HG03066 (cell line): ENCODE results near the gene RPS27L.
"Not testable (repeated sequence)": the region's sequence is repeated elsewhere in the genome, so short reads cannot be mapped to it uniquely, and the experiment has no call there.

ENCODE experiments used
- ATAC-seq: cut with Tn5 transposase; IDR thresholded peaks from one replicate; pipeline ENCODE4 v1.9.1; 2021; ENCODE audit warnings: low read depth; ENCODE audit not compliant: unreplicated experiment

Gene RPS27L

DNA sequence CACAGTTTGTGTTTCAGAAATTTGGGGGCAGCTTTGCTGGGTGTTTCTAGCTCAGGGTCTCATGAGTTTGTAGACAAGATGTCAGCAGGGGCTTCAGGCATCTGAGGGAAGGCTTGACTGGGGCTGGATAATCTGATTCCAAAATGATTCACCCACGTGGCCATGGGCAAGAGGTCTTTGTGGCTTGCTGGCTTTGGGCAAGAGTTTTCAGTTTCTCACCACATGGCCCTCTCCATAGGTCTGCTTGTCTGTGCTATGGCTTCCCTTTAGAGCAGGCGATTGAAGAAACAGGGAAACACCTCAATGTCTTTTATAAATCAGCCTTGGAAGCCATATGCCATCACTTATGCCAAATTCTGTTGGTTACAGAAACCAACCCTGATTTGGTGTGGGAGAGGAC, 11.9 kb downstream of the RPS27L start:
- ATAC-seq: no peak

- no peak for ATAC-seq
These were observed 16.3 kb downstream of the RPS27L start for GRCh38 chr15:63140936-63141335.

- no peak for ATAC-seq
These were observed 20.5 kb downstream of the RPS27L start for GRCh38 chr15:63136742-63137141.

DNA sequence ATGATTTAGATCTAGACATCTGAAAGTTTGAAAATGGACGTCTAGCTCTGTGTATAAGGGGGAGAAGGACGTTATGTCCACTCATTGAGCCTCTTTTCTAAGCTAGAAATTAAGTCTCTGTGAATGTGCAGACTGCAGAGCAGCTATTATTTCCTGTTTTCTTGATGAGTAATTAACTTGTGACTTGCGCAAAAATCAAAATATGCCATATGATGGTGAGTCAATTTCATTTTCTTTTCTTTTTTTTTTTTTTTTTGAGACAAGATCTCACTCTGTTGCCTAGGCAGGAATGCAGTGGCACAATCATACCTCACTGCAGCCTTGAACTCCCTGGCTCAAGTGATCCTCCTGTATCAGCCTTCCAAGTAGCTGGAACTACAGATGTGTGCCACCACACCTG, 21.5 kb downstream of the RPS27L start:
- no peak for ATAC-seq

DNA sequence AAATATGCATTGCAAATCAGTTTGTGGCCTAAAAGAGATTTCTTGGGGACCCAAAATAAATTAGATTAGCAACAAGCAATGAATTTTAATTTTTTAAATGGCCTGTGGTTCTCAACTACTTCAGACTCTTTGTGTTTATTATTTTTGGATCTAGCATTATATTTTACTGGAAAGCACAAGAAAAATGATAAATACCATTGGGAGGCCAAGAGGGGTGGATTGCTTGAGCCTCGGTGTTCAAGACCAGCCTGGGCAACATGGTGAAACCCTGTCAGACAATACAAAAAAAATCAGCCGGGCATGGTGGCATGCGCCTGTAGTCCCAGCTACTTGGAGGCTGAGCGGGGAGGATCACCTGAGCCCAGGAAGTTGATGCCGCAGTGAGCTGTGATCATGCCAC, 22.0 kb downstream of the RPS27L start:
- no peak for ATAC-seq

DNA sequence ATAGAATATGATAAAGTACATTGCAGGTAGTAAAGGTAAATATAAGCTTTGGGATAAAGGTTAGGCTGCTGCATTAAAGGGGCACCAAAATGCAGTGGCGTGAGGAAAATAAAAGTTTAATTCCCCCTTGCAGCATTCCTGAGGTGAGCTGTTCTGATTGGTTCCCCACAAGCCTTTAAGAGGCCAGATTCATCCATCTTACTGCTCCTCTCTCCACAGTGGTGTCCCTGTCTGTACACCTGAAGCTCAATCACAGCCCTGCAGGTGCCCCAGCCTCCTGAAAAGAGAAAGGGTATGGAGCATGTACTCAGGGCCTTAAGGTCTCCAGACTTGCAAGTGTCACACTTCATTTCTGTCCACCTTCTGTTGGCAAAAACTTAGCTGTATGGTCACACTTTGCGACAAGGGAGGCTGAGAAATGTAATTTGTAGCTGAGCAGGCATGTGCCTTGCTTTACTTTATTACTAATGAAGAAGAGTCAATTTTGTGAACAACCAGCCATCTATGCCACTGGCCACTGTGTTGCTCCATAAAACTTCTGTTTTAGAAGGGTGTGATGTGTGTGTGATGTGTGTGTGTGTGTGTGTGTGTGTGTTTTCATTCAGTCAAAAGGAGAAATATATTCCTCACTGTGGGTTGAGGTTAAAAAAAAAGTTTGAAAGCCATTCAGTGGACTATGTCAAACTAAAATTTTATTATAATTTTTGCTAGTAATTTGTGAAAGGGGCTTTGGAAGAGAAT, 22.9 kb downstream of the RPS27L start:
- no peak for ATAC-seq

DNA sequence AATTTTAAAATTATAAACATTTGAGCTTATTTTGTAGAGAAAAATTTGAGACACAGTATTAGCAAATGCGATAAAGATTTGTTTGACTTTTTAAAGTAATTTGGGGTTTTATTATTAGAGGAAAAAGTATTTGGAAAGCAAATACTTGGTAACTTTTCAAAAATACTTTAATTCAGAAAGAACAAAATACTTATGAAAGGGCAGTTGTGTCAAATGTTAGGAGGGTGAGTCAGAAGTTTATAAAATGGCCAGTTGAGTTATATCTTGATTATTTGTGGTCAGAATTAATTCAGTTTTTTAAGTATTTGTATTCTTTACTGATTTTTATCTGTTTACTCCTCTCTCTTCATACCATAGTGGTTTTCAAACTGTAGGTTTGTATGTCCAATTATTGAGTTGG, 23.5 kb downstream of the RPS27L start:
- ATAC-seq: no peak

GRCh38 chr15:63126726-63127125, 30.6 kb downstream of the RPS27L start:
- ATAC-seq: no peak

DNA sequence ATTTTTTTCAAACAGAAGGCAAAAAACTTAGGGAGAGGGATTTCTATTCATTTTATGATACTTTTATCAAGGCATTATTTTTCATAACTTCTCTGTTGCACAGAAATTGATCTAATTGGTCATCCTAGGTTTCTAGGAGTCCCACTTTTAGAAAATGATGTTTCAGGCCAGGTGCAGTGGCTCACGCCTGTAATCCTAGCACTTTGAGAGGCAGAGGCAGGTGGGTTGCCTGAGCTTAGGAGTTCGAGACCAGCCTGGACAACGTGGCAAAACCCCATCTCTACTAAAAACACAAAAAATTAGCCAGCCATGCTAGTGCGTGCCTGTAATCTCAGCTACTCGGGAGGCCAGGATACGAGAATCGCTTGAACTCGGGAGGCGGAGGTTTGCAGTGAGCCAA, 32.8 kb downstream of the RPS27L start:
- ATAC-seq: no peak

DNA sequence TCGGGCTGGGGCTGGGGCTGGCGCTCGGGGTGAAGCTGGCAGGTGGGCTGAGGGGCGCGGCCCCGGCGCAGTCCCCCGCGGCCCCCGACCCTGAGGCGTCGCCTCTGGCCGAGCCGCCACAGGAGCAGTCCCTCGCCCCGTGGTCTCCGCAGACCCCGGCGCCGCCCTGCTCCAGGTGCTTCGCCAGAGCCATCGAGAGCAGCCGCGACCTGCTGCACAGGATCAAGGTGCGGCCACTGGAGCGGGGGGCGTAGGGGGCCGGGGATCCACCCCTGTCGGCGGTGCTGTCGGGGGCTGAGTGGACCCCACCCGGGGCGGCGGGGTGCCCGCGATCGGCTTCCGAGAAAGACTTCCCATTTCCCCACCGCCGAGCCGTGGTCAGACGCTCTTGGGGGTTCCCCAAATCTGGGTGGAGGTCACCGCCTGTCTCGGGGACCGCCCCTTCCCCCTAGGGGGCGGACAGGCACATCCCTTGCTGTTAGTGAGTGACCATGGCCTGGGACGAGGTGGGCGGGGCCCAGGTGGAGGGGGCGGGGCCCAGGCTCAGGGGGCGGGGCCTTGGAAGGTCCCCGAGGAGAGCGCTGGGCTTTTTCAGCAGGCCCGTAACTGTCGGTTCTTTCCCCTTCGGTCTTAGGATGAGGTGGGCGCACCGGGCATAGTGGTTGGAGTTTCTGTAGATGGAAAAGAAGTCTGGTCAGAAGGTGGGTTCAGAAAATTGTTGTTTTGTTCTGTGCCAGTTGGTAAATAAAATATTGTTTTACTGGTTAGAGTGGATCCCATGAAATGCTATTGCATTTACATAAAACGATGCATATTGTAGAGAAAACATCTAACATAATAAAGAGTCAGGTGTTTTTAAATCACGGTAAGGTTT, 35.0 kb downstream of the RPS27L start:
- peak; percentile 82 for ATAC-seq

GRCh38 chr15:63121382-63122001, 35.8 kb downstream of the RPS27L start, which contains the start of gene LACTB:
LACTB (plus strand) TSS chr15:63121861; CDS start chr15:63121872, 11 bp downstream.
- ATAC-seq: peak; percentile 81

GRCh38 chr15:63118854-63119253, 38.4 kb downstream of the RPS27L start:
- no peak for ATAC-seq

DNA sequence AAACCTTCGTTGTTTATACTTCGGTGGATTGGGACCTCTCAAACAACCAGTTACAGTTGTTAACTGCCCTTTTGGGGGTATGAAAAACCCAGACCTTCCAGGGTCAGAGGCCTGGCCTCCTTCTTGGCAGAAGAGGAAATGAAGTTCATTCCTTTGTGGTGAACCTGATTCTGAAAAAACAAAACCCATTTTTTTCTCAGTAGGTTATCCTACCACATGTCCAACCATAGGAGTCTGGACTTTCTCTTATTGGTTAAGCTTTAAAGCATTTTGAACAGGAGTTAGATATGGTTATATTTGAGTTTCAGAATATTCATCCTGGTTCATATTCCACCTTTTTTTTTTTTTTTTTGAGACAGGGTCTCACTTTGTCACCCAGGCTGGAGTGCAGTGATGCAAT, 42.8 kb downstream of the RPS27L start:
- no peak for ATAC-seq

DNA sequence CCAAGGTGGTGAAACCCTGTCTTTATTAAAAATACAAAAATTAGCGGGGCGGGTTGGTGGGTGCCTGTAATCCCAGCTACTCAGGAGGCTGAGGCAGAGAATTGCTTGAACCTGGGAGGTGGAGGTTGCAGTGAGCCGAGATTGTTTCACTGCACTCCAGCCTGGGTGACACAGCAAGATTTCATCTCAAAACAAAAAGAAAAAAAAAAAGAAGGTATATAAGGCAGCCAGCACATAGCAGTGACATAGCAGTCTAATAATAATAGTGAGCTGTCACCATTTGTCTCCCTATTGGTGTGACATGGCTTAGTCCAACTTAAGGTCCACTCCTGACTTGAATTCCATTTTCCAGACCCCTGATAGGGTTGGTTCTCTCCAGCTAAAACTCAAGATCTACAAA, 44.4 kb downstream of the RPS27L start:
- no peak for ATAC-seq

- ATAC-seq: no peak
These were observed 45.8 kb downstream of the RPS27L start for GRCh38 chr15:63111481-63111880.

DNA sequence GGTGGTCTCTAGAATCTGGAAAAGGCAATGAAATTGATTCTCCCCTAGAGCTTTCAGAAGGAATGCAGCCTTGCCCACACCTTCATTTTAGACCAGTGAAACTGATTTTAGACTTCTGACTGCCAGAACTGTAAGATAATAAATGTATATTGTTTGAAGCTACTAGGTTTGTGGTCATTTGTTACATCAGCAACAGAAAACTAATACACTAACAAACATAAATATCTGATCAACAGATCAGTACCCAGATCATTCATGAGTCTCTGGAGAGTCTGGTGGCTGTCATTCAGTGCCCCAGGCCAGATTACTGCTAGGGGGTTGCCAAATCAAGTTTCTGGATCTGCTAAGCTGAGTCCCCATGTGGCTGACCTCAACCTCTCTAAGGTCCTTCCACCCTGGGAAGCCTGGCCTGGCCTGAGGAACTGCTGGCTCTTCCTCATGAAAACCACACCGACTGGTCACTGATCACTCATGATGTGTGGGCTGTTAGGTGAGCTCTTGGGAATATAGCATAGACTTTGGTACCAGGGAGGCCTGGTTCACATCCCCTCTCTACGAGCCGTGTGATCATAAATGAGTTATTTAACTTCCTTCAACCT, 46.8 kb downstream of the RPS27L start:
- ATAC-seq: no peak

DNA sequence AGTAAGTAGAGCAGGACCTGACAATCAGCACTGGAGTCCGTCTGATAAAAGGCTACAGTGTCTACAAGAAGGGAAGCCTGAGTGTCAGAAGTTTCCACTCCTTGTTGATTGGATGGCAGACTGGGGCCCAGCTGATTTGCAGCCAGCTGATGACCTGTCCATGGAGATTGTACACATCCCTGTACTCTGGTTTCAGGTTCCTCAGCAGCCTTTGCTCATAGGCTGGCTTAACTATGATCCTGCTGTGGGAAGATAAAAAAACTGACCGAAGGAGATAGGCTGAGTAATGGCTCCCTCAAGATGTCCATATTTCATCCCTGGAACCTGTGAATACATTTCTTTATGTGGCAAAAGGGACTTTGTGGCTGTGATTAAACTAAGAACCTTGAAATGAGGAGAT, 47.4 kb downstream of the RPS27L start:
- no peak for ATAC-seq

DNA sequence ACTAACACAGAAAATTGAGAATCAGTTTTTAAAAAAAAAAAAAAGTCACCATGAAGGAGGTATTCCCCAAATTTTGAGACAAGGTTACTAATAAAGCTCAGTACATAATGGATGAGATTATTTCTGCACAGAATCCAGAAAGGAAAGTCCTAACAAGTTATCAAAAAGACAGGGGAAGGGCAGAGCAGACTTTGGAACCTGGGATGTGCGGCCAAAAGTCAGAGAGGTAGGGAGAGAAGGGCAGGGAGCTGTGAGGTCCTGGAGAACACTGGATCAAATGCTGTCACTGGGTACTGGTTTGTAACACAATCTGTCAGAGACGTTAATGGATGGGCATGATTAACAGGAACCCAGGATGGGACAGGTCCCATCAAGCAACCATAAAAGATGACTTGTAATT, 47.8 kb downstream of the RPS27L start:
- ATAC-seq: no peak

DNA sequence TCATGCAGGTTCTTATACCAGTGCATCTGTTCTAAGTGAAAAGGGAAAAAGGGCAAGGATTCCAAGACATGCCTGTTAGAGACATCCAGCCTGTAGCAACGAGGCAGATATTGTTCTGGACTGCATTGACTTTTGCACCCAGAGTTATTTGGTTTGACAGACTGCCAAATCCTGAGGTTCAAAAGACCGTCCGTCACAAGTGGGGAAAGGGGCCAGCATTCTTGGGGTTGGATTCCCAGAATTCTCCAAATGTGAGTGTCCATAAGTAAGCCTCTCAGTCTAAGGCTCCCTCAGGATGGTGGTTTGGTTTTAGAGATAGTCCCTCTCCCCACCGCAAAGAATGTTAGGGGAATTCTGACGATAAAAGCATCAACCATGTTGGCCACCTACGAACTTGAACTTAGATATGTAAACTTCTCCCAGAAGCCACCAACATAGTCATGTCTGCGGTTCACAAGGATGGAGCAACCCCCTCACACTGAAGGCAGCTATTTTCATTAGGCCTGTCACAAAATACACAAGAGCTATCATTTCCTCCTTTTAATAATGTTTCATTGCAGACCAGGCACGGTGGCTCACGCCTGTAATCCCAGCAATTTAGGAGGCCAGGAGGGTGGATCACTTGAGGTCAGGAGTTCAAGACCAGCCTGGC, 49.3 kb downstream of the RPS27L start:
- ATAC-seq: no peak

GRCh38 chr15:63105354-63105753, 51.9 kb downstream of the RPS27L start:
- ATAC-seq: not testable (repeated sequence)
